Activated naive CD4-positive, alpha-beta T cell treated with anti-CD3 and anti-CD28 coated beads, Interleukin-2, amount 50 U/mL, for 16 hours (primary cell): ENCODE data around the gene NQO1.

ENCODE experiments used
- DNase-seq: peaks from one replicate; pipeline ENCODE4 v3.0.0-alpha.2; 2020

Gene NQO1

GRCh38 chr16:69703638-69704037, 22.7 kb downstream of the NQO1 start:
- DNase-seq = no peak

- DNase-seq = no peak
Measured at GRCh38 chr16:69701866-69702265, 24.5 kb downstream of the NQO1 start.

- no peak for DNase-seq
Measured at GRCh38 chr16:69701452-69701851, 24.9 kb downstream of the NQO1 start.

- DNase-seq = no peak
Measured at GRCh38 chr16:69699915-69700314, 26.4 kb downstream of the NQO1 start.

GRCh38 chr16:69698404-69698803, 28.0 kb downstream of the NQO1 start:
- DNase-seq = no peak

GRCh38 chr16:69693916-69694315, 32.4 kb downstream of the NQO1 start:
- DNase-seq = no peak

GRCh38 chr16:69691980-69692911, 34.1 kb downstream of the NQO1 start:
- DNase-seq = no peak

GRCh38 chr16:69688589-69688988, 37.8 kb downstream of the NQO1 start:
- DNase-seq = no peak

GRCh38 chr16:69680358-69680757, 46.0 kb downstream of the NQO1 start:
- no peak for DNase-seq

GRCh38 chr16:69672998-69673713, 53.2 kb downstream of the NQO1 start:
- DNase-seq = no peak

GRCh38 chr16:69672315-69672997, 53.9 kb downstream of the NQO1 start:
- no peak for DNase-seq

- DNase-seq = no peak
Measured at GRCh38 chr16:69669577-69669976, 56.8 kb downstream of the NQO1 start.

GRCh38 chr16:69663846-69664245, 62.5 kb downstream of the NQO1 start:
- DNase-seq = no peak

GRCh38 chr16:69662901-69663300, 63.5 kb downstream of the NQO1 start:
- DNase-seq = no peak

- no peak for DNase-seq
Measured at GRCh38 chr16:69660166-69660565, 66.2 kb downstream of the NQO1 start.
